HG02798 (cell line): ENCODE data around the gene TNFRSF1A.
"Not testable (repeated sequence)": the region's sequence is repeated elsewhere in the genome, so short reads cannot be mapped to it uniquely, and the experiment has no call there.

Experiments used
- ATAC-seq: cut with Tn5 transposase; IDR thresholded peaks from one replicate; pipeline ENCODE4 v1.9.1; 2021; ENCODE audit warnings: mild to moderate bottlenecking; ENCODE audit not compliant: unreplicated experiment, poor library complexity

The TNFRSF1A gene

GRCh38 chr12:6312529-6313325, 29.1 kb downstream of the TNFRSF1A start:
- ATAC-seq: peak; percentile 74

GRCh38 chr12:6311822-6312528, 29.9 kb downstream of the TNFRSF1A start:
- no peak for ATAC-seq

DNA sequence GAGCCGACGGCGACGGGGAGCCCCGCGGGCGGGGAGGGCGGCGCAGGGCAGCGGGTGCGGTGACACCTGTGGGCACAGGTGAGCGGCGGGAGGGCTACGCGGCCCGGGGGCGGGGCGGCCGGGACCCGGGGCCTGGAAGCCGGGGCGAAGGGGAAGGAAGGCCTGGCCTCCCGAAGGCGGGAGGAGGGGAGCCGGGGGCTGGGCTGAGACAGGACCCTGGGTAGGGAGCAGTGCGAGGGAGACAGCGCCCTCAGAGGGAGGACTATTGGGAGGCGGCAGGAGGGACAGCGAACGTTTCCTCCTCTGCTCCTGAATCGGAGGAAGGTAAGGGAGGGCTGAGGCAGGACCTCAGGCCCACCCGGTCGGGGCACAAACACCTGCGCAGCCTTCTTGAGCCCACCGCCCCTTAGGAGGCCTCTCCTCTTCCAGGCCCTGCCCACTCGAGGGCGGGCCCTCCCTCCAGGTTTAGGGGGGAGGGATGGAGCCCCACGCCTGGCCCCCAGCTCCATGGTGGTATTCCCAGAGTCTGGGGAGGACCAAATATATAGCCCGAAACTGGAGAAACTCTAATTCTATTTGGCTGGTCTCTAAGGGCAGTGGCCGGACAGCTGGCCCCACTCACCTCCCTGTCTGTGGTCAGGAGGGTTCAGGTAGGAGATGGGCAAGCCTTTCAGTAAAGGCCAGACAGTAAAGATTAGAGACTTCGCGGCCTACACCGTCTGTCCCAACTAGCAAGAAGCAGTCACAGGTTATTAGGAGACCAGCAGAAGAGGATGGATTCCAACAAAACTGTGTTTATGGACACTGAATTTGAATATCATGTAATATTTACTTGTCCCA, 30.9 kb downstream of the TNFRSF1A start:
- ATAC-seq: no peak

DNA sequence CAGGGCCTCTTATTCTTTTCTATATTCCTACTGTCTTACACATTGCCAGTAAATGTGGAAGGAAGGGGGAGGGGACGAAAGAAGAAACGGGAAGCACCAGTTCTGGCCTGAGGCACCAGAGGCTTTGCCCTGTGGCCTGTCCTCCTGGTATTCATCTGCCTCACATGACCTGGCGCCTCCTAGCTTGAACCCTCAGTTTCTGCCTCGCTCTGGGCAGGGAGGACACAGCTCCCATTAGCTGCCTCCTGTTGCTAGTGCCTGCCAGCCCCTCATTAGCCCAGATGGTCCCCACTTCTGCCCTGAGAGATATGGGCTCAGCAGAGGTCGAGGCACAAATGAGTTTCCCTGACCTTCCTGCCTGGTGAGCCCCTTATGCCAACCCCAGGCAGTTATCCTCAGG, 34.3 kb downstream of the TNFRSF1A start:
- no peak for ATAC-seq

- ATAC-seq: no peak
Observed at GRCh38 chr12:6306599-6307220, 35.2 kb downstream of the TNFRSF1A start.

- no peak for ATAC-seq
Observed at GRCh38 chr12:6306151-6306550, 35.7 kb downstream of the TNFRSF1A start.

DNA sequence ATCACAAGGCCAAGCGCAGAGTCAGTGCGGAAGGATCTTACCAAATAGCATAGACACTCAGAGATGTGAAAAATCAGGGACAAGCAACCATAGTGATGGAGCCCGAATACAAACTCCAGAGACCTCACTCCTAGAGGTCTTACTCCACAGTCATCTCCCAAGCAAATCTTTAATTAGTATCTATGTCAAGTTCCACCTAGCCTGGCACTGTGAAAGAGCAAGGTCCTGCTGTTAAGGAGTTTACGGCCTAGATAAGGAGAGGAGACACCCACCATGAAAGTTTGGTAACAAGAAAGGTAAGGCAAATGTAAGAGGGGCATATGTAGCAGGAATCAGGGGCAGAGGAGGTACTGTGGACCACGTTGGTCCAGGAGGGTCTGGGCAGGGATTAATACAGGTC, 38.8 kb downstream of the TNFRSF1A start:
- no peak for ATAC-seq

DNA sequence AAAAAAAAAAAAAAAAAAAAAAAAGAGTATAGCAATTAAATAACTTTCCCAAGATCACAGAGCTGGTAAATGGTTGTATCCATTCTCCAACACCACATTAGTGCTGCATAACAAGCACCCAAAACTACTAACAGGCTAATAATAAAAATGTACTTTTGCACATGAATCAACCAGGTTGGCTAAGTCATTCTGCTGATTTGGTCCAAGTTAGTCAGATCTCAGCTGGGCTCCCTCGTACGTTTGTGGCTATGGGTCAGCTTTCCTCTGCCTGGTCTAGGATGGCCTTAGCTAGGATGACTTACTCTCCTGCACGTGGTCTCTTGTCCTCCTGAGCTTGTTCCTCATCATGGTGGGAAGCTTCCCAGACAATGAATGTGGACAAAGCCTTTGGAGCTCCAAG, 39.3 kb downstream of the TNFRSF1A start:
- no peak for ATAC-seq

GRCh38 chr12:6301721-6302120, 40.2 kb downstream of the TNFRSF1A start:
- no peak for ATAC-seq

- no peak for ATAC-seq
Observed at GRCh38 chr12:6297170-6297569, 44.7 kb downstream of the TNFRSF1A start.

DNA sequence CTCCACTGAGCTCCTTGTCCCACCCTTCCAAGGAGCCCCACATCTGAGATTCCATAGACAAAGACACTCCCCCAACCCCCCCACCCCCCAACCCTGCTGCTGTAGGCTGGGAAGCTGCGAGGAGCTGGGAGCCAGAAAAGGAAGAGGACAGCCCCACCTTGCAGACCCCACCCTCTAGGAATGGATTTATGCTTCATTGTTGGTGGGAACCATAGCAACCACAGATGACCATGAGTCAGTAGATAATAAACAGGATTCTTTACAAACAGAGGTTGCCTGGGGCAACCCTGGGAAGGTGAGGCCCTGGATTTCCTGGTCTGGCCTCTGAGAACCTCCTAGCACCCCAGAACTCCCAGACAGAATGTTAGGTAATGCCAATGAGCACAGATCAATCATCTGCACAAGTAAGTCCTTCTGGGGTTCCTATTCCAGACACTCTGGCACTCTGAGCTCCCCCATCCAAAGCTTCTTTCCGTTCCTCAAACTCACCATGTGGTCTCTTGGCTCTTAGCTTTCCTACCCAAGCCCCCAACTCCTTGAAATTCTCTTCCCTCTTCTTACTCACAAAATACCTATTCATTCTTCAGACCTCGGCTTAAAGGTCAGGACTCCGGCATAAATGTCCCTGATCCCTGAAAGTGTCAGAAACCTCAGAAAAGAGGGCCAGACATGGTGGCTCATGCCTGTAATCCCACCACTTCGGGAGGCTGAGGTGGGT, 46.6 kb downstream of the TNFRSF1A start:
- no peak for ATAC-seq

GRCh38 chr12:6294156-6295093, 47.5 kb downstream of the TNFRSF1A start:
- no peak for ATAC-seq

GRCh38 chr12:6292606-6293005, 49.3 kb downstream of the TNFRSF1A start:
- no peak for ATAC-seq

DNA sequence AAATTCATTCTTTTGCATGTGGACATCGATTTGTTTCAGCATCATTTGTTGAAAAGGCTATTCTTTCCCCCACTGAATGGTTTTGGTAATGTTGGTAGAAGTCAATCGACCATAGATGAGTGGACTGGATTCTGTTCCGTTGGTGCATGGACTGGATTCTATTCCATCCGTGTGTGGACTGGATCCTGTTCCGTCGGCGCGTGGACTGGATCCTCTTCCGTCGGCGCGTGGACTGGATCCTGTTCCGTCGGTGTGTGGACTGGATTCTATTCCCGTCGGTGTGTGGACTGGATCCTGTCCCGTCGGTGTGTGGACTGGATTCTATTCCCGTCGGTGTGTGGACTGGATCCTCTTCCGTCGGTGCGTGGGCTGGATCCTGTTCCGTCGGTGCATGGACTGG, 52.0 kb downstream of the TNFRSF1A start:
- ATAC-seq: not testable (repeated sequence)

GRCh38 chr12:6289081-6289480, 52.8 kb downstream of the TNFRSF1A start:
- ATAC-seq: not testable (repeated sequence)

DNA sequence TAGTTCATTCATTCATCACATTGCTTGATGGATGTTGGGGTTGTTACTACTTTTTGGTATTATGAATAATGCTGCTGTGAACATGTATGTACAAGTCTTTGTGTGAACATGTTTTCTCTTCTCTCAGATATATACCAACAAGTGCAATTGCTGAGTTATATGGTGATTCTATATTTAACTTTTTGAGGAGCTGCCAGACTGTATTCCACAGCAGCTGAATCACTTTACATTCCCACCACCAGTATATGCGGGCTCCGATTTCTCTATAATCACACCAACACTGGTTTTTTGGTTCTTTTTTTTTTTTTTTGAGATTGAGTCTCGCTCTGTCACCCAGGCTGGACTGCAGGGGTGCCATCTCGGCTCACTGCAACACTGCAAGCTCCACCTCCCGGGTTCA, 53.6 kb downstream of the TNFRSF1A start:
- no peak for ATAC-seq

DNA sequence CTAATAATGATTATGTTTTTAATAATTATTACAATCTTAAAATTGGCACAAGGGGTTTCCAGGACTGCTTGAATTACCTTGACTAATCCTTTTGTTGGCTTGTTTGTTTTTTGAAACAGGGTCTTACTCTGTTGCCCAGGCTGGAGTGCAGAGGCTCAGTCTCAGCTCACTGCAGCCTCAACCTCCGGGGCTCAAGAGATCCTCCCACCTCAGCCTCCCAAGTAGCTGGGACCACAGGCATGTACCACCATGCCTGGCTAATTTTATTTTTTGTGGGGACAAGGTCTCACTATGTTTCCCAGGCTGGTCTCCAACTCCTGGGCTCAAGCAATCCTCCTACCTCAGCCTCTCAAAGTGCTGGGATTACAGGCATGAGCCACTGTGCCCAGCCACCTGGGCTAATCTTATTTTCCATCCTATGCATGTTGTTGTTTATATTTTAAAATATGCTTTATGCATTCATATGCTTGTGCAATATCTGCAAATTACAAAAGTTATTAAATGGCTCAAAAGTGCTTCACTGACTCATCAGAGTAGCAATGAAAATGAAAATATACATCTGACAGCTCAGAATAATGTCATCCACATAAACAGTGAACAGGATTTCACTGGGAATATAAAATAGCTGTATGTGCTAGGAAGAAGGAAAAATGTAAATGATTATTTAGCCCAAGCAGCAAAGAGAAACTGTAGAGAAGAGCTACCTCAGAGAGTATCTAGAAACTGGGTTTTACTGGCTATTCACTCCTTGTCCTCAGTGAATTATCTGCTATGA, 56.2 kb downstream of the TNFRSF1A start:
- no peak for ATAC-seq

GRCh38 chr12:6285063-6285477, 56.8 kb downstream of the TNFRSF1A start:
- peak; percentile 76 for ATAC-seq
